GM12875 (cell line): ENCODE measurements around the gene MPO.

Experiments used
- H3K4me3 ChIP-seq: one replicate; pipeline ENCODE4 v1.5.1; 2011; ENCODE audit warnings: low read depth, low read length, control low read depth
- TF ChIP-seq, protein P1 (sequence below): IDR thresholded peaks from 2 replicates; pipeline ENCODE4 v1.5.1; 2011; ENCODE audit warnings: low read depth, mild to moderate bottlenecking, control low read depth, inconsistent platforms, low read length, moderate library complexity, borderline replicate concordance; ENCODE audit not compliant: insufficient read depth

The MPO gene

DNA sequence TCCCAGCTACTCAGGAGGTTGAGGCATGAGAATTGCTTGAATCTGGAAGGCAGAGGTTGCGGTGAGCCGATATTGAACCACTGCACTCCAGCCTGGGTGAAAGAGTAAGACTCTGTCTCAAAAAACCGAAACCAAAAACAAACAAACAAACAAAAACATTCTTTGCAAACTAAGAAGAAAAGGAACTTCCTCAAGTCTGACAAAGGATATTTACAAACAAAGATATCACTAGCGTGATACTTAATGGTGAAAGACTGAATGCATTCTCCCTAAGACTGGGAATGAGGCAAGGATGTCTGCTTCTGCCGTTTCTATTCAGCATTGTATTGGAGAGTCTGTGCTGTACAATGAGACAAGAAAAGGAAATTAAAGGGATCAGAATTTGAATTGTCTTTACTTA is 10.5 kb upstream of the MPO start:
- TF ChIP-seq, protein P1, sequence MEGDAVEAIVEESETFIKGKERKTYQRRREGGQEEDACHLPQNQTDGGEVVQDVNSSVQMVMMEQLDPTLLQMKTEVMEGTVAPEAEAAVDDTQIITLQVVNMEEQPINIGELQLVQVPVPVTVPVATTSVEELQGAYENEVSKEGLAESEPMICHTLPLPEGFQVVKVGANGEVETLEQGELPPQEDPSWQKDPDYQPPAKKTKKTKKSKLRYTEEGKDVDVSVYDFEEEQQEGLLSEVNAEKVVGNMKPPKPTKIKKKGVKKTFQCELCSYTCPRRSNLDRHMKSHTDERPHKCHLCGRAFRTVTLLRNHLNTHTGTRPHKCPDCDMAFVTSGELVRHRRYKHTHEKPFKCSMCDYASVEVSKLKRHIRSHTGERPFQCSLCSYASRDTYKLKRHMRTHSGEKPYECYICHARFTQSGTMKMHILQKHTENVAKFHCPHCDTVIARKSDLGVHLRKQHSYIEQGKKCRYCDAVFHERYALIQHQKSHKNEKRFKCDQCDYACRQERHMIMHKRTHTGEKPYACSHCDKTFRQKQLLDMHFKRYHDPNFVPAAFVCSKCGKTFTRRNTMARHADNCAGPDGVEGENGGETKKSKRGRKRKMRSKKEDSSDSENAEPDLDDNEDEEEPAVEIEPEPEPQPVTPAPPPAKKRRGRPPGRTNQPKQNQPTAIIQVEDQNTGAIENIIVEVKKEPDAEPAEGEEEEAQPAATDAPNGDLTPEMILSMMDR = no peak
- no peak overlapping the region for H3K4me3 ChIP-seq

DNA sequence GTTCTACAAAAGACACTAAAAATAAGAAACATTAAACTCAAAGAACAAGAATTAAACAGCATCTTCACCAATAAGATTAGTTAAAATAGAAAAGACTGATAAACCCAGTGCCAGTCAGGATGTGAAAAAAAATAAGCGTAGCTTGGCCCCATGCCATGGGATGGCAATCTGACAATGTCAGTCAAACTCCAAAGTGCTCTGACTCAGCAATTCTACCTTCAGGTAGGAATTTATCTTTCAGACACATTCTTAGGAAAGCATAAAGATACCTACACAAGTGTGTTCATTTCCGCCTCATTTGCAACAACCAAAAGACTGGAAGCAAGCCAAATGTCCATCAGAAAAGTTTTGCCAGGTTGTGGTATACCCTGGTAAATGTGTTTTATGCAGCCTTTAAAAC is 9.1 kb upstream of the MPO start:
- TF ChIP-seq, protein P1 = no peak
- no peak overlapping the region for H3K4me3 ChIP-seq

DNA sequence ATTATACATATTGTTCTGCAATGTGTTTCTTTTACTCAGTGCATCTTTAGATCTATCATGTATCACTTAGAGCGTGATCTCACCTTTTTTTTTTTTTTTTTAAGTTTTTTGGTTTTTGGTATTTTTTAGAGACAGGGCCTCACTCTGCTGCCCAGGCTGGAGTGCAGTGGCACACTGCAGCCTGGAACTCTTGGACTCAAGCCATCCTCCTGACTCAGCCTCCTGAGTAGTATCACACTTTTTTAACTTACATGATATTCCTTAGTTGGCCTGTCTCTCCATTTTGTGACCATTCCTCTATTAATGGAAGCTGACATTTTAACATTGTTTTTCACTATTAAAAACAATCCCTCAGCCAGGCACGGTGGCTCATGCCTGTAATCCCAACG is 4.7 kb upstream of the MPO start:
- H3K4me3 ChIP-seq = no peak overlapping the region

DNA sequence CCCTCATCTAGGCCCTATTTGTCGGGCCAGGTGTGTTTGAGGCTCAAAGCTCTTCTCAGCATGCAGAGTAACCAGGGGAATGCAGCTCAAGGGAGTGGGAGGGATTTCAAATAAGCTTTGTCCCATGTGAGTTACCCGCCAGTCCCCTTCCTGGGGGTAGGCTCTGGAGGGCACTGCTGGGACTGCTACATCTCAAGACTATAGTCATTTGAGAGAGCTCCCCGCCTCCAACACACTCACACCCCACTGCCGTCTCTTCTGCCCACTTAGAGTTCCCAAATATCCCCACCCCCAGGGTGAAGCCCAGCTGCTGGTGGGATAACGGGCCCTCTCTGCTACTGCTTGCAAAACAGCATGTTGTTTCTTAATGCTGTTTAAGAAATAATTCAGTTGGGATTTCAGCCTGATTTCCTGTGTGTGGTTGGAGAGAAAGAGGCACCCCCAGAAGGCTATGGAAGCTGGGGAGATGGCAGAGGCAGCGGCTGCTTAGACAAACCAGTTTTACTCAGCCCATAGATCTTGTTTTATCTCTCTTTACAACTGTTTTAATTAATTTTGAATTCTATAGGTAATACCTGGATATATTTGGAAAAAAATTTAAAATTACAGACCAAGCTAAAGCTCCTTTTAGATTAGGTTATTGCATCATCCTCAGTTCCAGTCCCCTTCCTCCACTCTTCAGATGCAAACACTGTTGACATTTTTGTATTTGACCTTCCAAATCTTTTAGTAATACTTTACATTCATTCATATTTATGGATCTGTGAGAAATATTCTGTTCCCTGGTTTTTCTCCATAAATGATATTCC is 4.1 kb upstream of the MPO start:
- TF ChIP-seq, protein P1 = no peak
- no peak overlapping the region for H3K4me3 ChIP-seq

More for the DNA sequence above, 4.7 kb upstream of the MPO start:
- TF ChIP-seq, protein P1 = no peak

DNA sequence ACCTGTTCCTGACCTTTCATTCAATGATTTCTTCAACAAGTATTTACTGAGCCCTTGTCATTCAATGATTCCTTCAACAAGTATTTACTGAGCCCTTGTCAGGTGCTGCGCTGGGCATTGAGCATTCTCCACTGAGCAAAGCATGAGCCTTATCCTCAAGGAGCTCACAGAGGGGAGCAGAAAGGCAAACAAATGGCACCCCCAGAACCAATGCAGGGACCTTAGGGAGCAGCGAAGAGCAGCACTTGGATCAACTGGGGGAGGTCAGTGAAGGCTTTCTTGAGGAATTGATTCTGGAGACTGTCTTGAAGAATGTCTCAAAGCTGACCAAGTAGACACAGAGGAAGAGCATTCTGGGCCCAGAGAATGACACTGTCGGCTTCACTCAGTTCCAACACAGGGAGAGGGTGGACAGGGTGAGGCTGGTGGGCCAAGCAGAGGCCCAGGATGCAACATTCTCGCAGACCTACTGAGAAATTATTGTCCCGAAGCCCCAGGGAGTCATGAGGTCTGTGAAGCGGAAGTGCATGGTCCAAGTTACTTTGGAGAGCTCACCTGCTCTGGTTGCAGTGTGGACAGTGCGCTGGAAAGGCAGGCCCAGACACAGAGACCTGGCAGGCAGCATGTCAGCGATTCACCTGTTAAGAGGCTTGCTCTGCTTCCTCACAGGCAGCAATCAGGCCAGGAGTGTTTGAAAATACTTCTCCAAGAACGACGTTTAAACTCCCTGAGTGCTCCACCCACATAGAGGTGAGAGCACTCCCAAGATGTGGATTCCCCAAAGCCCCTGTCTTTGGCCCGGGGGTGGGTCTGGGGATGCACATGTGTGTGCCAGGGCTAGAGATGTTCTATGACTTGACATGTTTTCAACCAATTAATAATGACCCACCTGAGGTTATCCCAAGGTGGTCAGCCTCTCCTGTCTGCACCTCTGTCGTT is 3.2 kb upstream of the MPO start:
- H3K4me3 ChIP-seq = no peak overlapping the region
- TF ChIP-seq, protein P1 = no peak

DNA sequence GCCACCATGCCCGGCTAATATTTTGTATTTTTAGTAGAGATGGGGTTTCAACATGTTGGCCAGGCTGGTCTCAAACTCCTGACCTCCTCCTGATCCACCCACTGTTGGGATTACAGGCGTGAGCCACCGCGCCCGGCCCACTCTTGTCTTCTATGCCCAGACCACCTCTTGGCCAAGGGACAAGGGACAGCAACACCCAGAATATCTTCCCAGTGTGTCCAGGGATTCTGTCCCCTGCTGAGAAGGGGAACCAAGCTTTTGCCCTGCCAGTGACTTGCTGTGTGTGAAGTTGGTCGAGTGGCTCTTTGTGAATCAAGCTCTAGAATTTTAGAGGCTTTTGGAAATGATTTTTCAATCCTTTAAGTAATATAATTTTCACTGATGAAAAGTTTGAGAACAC is 1.7 kb upstream of the MPO start:
- no peak overlapping the region for H3K4me3 ChIP-seq
- TF ChIP-seq, protein P1 = no peak
